ENCODE data around the gene COG3.

DNA sequence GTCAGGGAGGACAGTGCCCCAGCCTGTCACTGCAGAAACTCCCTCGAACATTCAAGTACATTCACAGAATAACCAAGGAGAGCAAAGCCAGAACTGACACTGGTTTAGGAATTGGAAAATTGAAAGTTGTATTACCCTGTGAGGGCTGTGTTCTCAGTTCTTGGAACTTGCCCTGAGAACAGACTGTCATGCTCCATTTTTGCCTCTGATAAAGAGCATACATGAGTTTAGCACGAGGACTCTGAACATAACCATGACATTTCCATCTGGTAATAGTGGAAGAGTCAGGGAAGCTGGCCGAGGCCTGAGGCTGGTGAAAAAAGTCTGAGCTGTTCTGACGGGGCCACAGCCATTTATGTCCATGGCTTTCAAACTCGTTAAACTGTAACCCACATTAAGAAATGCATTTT lies 31.4 kb upstream of the COG3 start:
- TF ChIP-seq, protein P1, sequence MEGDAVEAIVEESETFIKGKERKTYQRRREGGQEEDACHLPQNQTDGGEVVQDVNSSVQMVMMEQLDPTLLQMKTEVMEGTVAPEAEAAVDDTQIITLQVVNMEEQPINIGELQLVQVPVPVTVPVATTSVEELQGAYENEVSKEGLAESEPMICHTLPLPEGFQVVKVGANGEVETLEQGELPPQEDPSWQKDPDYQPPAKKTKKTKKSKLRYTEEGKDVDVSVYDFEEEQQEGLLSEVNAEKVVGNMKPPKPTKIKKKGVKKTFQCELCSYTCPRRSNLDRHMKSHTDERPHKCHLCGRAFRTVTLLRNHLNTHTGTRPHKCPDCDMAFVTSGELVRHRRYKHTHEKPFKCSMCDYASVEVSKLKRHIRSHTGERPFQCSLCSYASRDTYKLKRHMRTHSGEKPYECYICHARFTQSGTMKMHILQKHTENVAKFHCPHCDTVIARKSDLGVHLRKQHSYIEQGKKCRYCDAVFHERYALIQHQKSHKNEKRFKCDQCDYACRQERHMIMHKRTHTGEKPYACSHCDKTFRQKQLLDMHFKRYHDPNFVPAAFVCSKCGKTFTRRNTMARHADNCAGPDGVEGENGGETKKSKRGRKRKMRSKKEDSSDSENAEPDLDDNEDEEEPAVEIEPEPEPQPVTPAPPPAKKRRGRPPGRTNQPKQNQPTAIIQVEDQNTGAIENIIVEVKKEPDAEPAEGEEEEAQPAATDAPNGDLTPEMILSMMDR (conservative IDR thresholded peaks at IDR 0.05) = no peak
- TF ChIP-seq ZFX (IDR thresholded peaks at IDR 0.05) = no peak

Measured in C4-2B (cell line).